Measurements from ENCODE around the gene TMCC1. TPM values are rescaled to one million over a fixed set of nuclear protein-coding genes. Genes with fewer than 3 reads are reported as not detected.
"Not testable (repeated sequence)": the region's sequence is repeated elsewhere in the genome, so short reads cannot be mapped to it uniquely, and the experiment has no call there.

Gene TMCC1
- total RNA-seq, 2 experiments from 2014 or later, result 15.9 to 16.8 TPM

GRCh38 chr3:129614927-129615363, 278.6 kb downstream of the TMCC1 start:
- ChIA-PET CTCF (interaction anchor here (1.6 kb wide), 1 partner anchor 125 kb away, joined by 3 read pairs; no protein-coding TSS in a partner anchor), POLR2A (no interaction called here)
- peaks cover 7% of the 10 kb centered on the region for H3K4me1 Mint-ChIP-seq (ENCODE audit: low read depth)
- ATAC-seq (no peak), DNase-seq (no peak)
- H3K9me3 Mint-ChIP-seq (ENCODE audit: insufficient read depth), result no peaks in the 10 kb centered on the region
- H3K27me3 Mint-ChIP-seq (ENCODE audit: low read depth), result peaks cover 3% of the 10 kb centered on the region
- no peak overlapping the region for H3K4me3 Mint-ChIP-seq
- H3K27ac Mint-ChIP-seq, result no peak overlapping the region
- H3K36me3 Mint-ChIP-seq (ENCODE audit: low read depth), result no peaks in the 10 kb centered on the region

- Mint-ChIP-seq H3K36me3 (ENCODE audit: low read depth) (no peaks in the 10 kb centered on the region), H3K27me3 (ENCODE audit: low read depth) (peaks cover 7% of the 10 kb centered on the region), H3K27ac (no peak overlapping the region), H3K4me3 (no peak overlapping the region), H3K9me3 (ENCODE audit: insufficient read depth) (no peaks in the 10 kb centered on the region), H3K4me1 (ENCODE audit: low read depth) (peaks cover 7% of the 10 kb centered on the region)
- CTCF ChIA-PET, result interaction anchor here (1.6 kb wide), 1 partner anchor 124 kb away, joined by 3 read pairs; no protein-coding TSS in a partner anchor
- DNase-seq (no peak), ATAC-seq (no peak)
- POLR2A ChIA-PET, result no interaction called here
Measured at GRCh38 chr3:129614435-129614834, 279.1 kb downstream of the TMCC1 start.

- ChIA-PET CTCF (no interaction called here), POLR2A (no interaction called here)
- Mint-ChIP-seq H3K9me3 (ENCODE audit: insufficient read depth) (no peaks in the 10 kb centered on the region), H3K4me1 (ENCODE audit: low read depth) (peaks cover 1% of the 10 kb centered on the region), H3K36me3 (ENCODE audit: low read depth) (no peaks in the 10 kb centered on the region), H3K27me3 (ENCODE audit: low read depth) (peaks cover 15% of the 10 kb centered on the region), H3K4me3 (no peak overlapping the region), H3K27ac (no peak overlapping the region)
- no peak for DNase-seq
- ATAC-seq, result no peak
Measured at GRCh38 chr3:129613367-129613740, 280.2 kb downstream of the TMCC1 start.

GRCh38 chr3:129612534-129613366, 280.8 kb downstream of the TMCC1 start:
- H3K27ac Mint-ChIP-seq, result no peak overlapping the region

GRCh38 chr3:129611812-129612533, 281.5 kb downstream of the TMCC1 start:
- Mint-ChIP-seq H3K36me3 (ENCODE audit: low read depth) (no peaks in the 10 kb centered on the region), H3K4me3 (no peak overlapping the region), H3K27me3 (ENCODE audit: low read depth) (peaks cover 20% of the 10 kb centered on the region), H3K9me3 (ENCODE audit: insufficient read depth) (no peaks in the 10 kb centered on the region), H3K4me1 (ENCODE audit: low read depth) (peaks cover 5% of the 10 kb centered on the region), H3K27ac (no peak overlapping the region)
- ATAC-seq (no peak), DNase-seq (no peak)
- CTCF ChIA-PET, result no interaction called here
- POLR2A ChIA-PET, result no interaction called here

More at GRCh38 chr3:129612534-129613366, 280.8 kb downstream of the TMCC1 start:
- Mint-ChIP-seq H3K9me3 (ENCODE audit: insufficient read depth) (no peaks in the 10 kb centered on the region), H3K36me3 (ENCODE audit: low read depth) (no peaks in the 10 kb centered on the region), H3K27me3 (ENCODE audit: low read depth) (peaks cover 18% of the 10 kb centered on the region), H3K4me3 (no peak overlapping the region), H3K4me1 (ENCODE audit: low read depth) (no peaks in the 10 kb centered on the region)
- DNase-seq (no peak), ATAC-seq (no peak)
- CTCF ChIA-PET, result no interaction called here
- POLR2A ChIA-PET, result no interaction called here

GRCh38 chr3:129611446-129611800, 282.1 kb downstream of the TMCC1 start:
- no peak overlapping the region for H3K4me3 Mint-ChIP-seq
- POLR2A ChIA-PET, result no interaction called here
- DNase-seq (no peak), ATAC-seq (no peak)
- no peaks in the 10 kb centered on the region for H3K36me3 Mint-ChIP-seq (ENCODE audit: low read depth)
- H3K9me3 Mint-ChIP-seq (ENCODE audit: insufficient read depth), result no peaks in the 10 kb centered on the region
- H3K27me3 Mint-ChIP-seq (ENCODE audit: low read depth), result peaks cover 22% of the 10 kb centered on the region
- CTCF ChIA-PET, result no interaction called here
- no peak overlapping the region for H3K27ac Mint-ChIP-seq
- peaks cover 6% of the 10 kb centered on the region for H3K4me1 Mint-ChIP-seq (ENCODE audit: low read depth)

- H3K4me3 Mint-ChIP-seq; H3K36me3 Mint-ChIP-seq (ENCODE audit: low read depth); H3K27ac Mint-ChIP-seq; DNase-seq; H3K4me1 Mint-ChIP-seq (ENCODE audit: low read depth); CTCF ChIA-PET; H3K9me3 Mint-ChIP-seq (ENCODE audit: insufficient read depth); POLR2A ChIA-PET; ATAC-seq: not testable (repeated sequence)
- H3K27me3 Mint-ChIP-seq (ENCODE audit: low read depth), result peaks cover 24% of the 10 kb centered on the region
Measured at GRCh38 chr3:129610794-129611445, 282.6 kb downstream of the TMCC1 start.

GRCh38 chr3:129610276-129610675, 283.2 kb downstream of the TMCC1 start:
- DNase-seq (no peak), ATAC-seq (no peak)
- Mint-ChIP-seq H3K9me3 (ENCODE audit: insufficient read depth) (no peaks in the 10 kb centered on the region), H3K27ac (no peak overlapping the region), H3K4me3 (no peak overlapping the region), H3K4me1 (ENCODE audit: low read depth) (peaks cover 11% of the 10 kb centered on the region), H3K27me3 (ENCODE audit: low read depth) (peaks cover 28% of the 10 kb centered on the region), H3K36me3 (ENCODE audit: low read depth) (no peaks in the 10 kb centered on the region)
- CTCF ChIA-PET, result no interaction called here
- POLR2A ChIA-PET, result no interaction called here

GRCh38 chr3:129609591-129610182, 283.8 kb downstream of the TMCC1 start:
- Mint-ChIP-seq H3K27ac (no peak overlapping the region), H3K4me1 (ENCODE audit: low read depth) (peaks cover 11% of the 10 kb centered on the region), H3K4me3 (no peak overlapping the region), H3K36me3 (ENCODE audit: low read depth) (no peaks in the 10 kb centered on the region), H3K27me3 (ENCODE audit: low read depth) (peaks cover 34% of the 10 kb centered on the region), H3K9me3 (ENCODE audit: insufficient read depth) (no peaks in the 10 kb centered on the region)
- ATAC-seq, result no peak
- no peak for DNase-seq
- CTCF ChIA-PET, result no interaction called here
- POLR2A ChIA-PET, result no interaction called here

GRCh38 chr3:129608936-129609590, 284.4 kb downstream of the TMCC1 start:
- no peak for DNase-seq

GRCh38 chr3:129608087-129608935, 285.2 kb downstream of the TMCC1 start:
- no peak overlapping the region for H3K4me3 Mint-ChIP-seq
- H3K27me3 Mint-ChIP-seq (ENCODE audit: low read depth), result peaks cover 47% of the 10 kb centered on the region
- H3K36me3 Mint-ChIP-seq (ENCODE audit: low read depth), result no peaks in the 10 kb centered on the region
- CTCF ChIA-PET, result interaction anchor here (1.0 kb wide), 1 partner anchor 118 kb away, joined by 3 read pairs; no protein-coding TSS in a partner anchor
- no peak for ATAC-seq
- H3K9me3 Mint-ChIP-seq (ENCODE audit: insufficient read depth), result no peaks in the 10 kb centered on the region
- POLR2A ChIA-PET, result no interaction called here
- no peak overlapping the region for H3K27ac Mint-ChIP-seq
- peaks cover 11% of the 10 kb centered on the region for H3K4me1 Mint-ChIP-seq (ENCODE audit: low read depth)
- DNase-seq, result no peak

More at GRCh38 chr3:129608936-129609590, 284.4 kb downstream of the TMCC1 start:
- Mint-ChIP-seq H3K9me3 (ENCODE audit: insufficient read depth) (no peaks in the 10 kb centered on the region), H3K4me1 (ENCODE audit: low read depth) (peaks cover 11% of the 10 kb centered on the region), H3K4me3 (no peak overlapping the region), H3K36me3 (ENCODE audit: low read depth) (no peaks in the 10 kb centered on the region), H3K27me3 (ENCODE audit: low read depth) (peaks cover 41% of the 10 kb centered on the region), H3K27ac (no peak overlapping the region)
- no peak for ATAC-seq
- POLR2A ChIA-PET, result no interaction called here
- CTCF ChIA-PET, result interaction anchor here (1.0 kb wide), 1 partner anchor 119 kb away, joined by 3 read pairs; no protein-coding TSS in a partner anchor

All from activated CD8-positive, alpha-beta T cell treated with anti-CD3 and anti-CD28 coated beads, Interleukin-2, amount 10 ng/mL, durations not matched to agents 7 days and 5 days (primary cell).